Neural crest cell (in vitro differentiated cells): ENCODE data around the gene LGALS13. TPM values are rescaled to one million over a fixed set of nuclear protein-coding genes. Genes with fewer than 3 reads are reported as not detected.

Source experiments
- DNase-seq: peaks from one replicate; pipeline ENCODE4 v3.0.0; 2021; ENCODE audit warnings: low read depth, mixed read lengths, low spot score
- H3K27ac Mint-ChIP-seq: one replicate; pipeline ENCODE4 v1.8.0; 2021; ENCODE audit warnings: mild to moderate bottlenecking, mixed read lengths; ENCODE audit not compliant: unreplicated experiment
- H3K27me3 Mint-ChIP-seq: 2 replicates; pipeline ENCODE4 v1.8.0; 2021; ENCODE audit warnings: low read depth, mild to moderate bottlenecking, mixed read lengths
- H3K36me3 Mint-ChIP-seq: 2 replicates; pipeline ENCODE4 v1.8.0; 2021; ENCODE audit warnings: low read depth, mild to moderate bottlenecking, mixed read lengths
- H3K4me1 Mint-ChIP-seq: 2 replicates; pipeline ENCODE4 v1.8.0; 2021; ENCODE audit warnings: mixed read lengths
- H3K4me3 Mint-ChIP-seq: one replicate; pipeline ENCODE4 v1.8.0; 2021; ENCODE audit warnings: mild to moderate bottlenecking, mixed read lengths
- H3K9me3 Mint-ChIP-seq: 2 replicates; pipeline ENCODE4 v1.8.0; 2021; ENCODE audit warnings: mixed read lengths
- total RNA-seq: library from RNA; stranded (reverse); gene quantifications from 2 replicates; pipeline ENCODE4 v1.2.1, GENCODE V29; 2021
- TF ChIP-seq, protein P1 (sequence below): fragments of 200-600 bp; sonication (generic); conservative IDR thresholded peaks from 2 replicates; pipeline ENCODE4 v1.5.0; 2021; ENCODE audit warnings: antibody characterized with exemption, mild to moderate bottlenecking

LGALS13 gene
- total RNA-seq, 1 donor from 2014 or later: not detected

- H3K27me3 Mint-ChIP-seq: peaks cover 84% of the 10 kb centered on the region
- no peak for DNase-seq
- no peaks in the 10 kb centered on the region for H3K9me3 Mint-ChIP-seq
- TF ChIP-seq, protein P1, sequence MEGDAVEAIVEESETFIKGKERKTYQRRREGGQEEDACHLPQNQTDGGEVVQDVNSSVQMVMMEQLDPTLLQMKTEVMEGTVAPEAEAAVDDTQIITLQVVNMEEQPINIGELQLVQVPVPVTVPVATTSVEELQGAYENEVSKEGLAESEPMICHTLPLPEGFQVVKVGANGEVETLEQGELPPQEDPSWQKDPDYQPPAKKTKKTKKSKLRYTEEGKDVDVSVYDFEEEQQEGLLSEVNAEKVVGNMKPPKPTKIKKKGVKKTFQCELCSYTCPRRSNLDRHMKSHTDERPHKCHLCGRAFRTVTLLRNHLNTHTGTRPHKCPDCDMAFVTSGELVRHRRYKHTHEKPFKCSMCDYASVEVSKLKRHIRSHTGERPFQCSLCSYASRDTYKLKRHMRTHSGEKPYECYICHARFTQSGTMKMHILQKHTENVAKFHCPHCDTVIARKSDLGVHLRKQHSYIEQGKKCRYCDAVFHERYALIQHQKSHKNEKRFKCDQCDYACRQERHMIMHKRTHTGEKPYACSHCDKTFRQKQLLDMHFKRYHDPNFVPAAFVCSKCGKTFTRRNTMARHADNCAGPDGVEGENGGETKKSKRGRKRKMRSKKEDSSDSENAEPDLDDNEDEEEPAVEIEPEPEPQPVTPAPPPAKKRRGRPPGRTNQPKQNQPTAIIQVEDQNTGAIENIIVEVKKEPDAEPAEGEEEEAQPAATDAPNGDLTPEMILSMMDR: no peak
- peaks cover 4% of the 10 kb centered on the region for H3K4me1 Mint-ChIP-seq
- no peaks in the 10 kb centered on the region for H3K36me3 Mint-ChIP-seq
- no peak overlapping the region for H3K4me3 Mint-ChIP-seq
- no peak overlapping the region for H3K27ac Mint-ChIP-seq
These were observed 43.7 kb upstream of the LGALS13 start for GRCh38 chr19:39558624-39559117.

GRCh38 chr19:39563408-39563807 lies 38.9 kb upstream of the LGALS13 start:
- H3K27ac Mint-ChIP-seq: no peak overlapping the region
- peaks cover 4% of the 10 kb centered on the region for H3K4me1 Mint-ChIP-seq
- TF ChIP-seq, protein P1: no peak
- H3K27me3 Mint-ChIP-seq: peaks cover 51% of the 10 kb centered on the region
- H3K4me3 Mint-ChIP-seq: no peak overlapping the region
- no peaks in the 10 kb centered on the region for H3K9me3 Mint-ChIP-seq
- H3K36me3 Mint-ChIP-seq: no peaks in the 10 kb centered on the region
- DNase-seq: no peak

GRCh38 chr19:39566064-39566463 lies 36.3 kb upstream of the LGALS13 start:
- Mint-ChIP-seq H3K27ac (no peak overlapping the region), H3K4me3 (no peak overlapping the region), H3K27me3 (peaks cover 39% of the 10 kb centered on the region), H3K9me3 (no peaks in the 10 kb centered on the region), H3K4me1 (peaks cover 4% of the 10 kb centered on the region), H3K36me3 (no peaks in the 10 kb centered on the region)
- DNase-seq: no peak
- TF ChIP-seq, protein P1: no peak

DNA sequence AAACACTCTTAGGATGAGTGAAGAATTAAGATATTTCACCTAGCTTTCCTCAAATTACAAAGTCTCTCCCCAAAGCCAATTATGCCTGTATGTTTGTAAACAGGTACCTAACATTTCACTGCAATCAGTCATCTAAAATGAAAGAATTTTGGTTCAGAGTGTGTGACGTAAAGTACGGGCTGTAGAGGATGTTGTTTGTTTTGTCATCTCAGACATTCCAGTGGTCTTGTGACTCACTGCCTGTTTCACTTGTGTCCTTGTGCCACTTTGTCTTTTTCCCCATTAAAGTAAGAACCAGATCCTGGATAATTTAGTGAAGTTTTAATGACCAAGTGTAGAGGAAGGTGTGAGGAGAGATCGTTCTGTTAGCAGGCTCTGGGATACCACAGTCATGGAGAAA lies 33.7 kb upstream of the LGALS13 start:
- no peak for DNase-seq
- Mint-ChIP-seq H3K4me3 (no peak overlapping the region), H3K36me3 (no peaks in the 10 kb centered on the region), H3K27ac (no peak overlapping the region), H3K9me3 (peaks cover 7% of the 10 kb centered on the region), H3K27me3 (peaks cover 41% of the 10 kb centered on the region), H3K4me1 (no peaks in the 10 kb centered on the region)
- TF ChIP-seq, protein P1: no peak

DNA sequence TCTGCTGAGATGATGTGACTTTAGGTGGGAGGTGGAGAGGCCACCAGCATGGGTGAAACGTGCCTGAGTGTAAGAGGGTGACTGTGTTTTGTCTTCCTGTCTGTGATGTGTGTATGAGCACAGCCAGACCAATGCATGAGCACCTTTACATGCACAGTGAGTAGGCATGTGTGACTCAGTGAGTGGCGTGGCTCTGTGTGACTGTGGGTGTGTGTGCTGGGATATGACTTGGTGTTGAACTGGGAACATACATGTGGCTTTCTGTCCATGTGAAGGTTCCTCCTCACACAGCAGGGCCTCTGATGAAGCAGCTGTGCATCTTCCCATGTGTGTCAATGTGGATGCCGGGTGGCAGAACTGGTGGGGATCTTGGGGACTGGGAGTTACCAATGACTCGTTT lies 19.9 kb upstream of the LGALS13 start:
- H3K4me3 Mint-ChIP-seq: no peak overlapping the region
- peaks cover 64% of the 10 kb centered on the region for H3K27me3 Mint-ChIP-seq
- H3K9me3 Mint-ChIP-seq: peaks cover 3% of the 10 kb centered on the region
- no peaks in the 10 kb centered on the region for H3K36me3 Mint-ChIP-seq
- no peaks in the 10 kb centered on the region for H3K4me1 Mint-ChIP-seq
- H3K27ac Mint-ChIP-seq: no peak overlapping the region
- TF ChIP-seq, protein P1: no peak
- no peak for DNase-seq
